G401 (cell line): Measurements from ENCODE around the gene SPATA9. TPM values are rescaled to one million over a fixed set of nuclear protein-coding genes. Genes with fewer than 3 reads are reported as not detected.
A peak's percentile ranks its signal among the peaks of the same experiment; 100 is the strongest.
"Not testable (repeated sequence)": the region's sequence is repeated elsewhere in the genome, so short reads cannot be mapped to it uniquely, and the experiment has no call there.

Experiments
- DNase-seq: peaks from one replicate; pipeline ENCODE4 v3.0.0-alpha.2; 2015; ENCODE audit warnings: low spot score
- in situ Hi-C: cut with HindIII; loops from 2 replicates; pipeline ENCODE4 v1.10.0; 2016; ENCODE audit warnings: low sequenced_read_pairs, mixed read lengths
- total RNA-seq: library from RNA; depleted of rRNA; stranded (reverse); fragments of >200 nt; shearing (Covaris generic); gene quantifications from 2 replicates; pipeline ENCODE4 v1.2.3, GENCODE V29; 2014

Gene SPATA9
- total RNA-seq, 1 experiment from 2014 or later: not detected

DNA sequence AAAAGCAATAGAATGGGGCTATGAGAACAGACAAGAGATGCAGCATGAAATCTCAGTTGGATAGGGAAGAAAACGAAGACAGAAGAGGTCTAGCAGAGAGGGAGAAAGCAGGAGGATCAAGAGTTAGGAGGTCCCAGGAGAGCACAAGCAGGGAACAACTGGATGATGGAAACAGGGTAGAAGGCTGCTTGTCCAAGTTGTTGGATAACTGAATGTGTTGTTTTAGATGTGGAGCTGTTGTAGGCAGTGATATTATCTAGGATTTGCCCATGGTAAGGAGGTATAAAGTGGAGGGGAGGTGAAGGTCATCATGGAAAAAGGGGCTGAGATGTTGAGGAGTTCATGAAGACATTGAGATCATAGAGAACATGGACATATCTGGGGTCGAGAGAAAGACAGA is 35.9 kb upstream of the SPATA9 start:
- in situ Hi-C loops: no loop called here

DNA sequence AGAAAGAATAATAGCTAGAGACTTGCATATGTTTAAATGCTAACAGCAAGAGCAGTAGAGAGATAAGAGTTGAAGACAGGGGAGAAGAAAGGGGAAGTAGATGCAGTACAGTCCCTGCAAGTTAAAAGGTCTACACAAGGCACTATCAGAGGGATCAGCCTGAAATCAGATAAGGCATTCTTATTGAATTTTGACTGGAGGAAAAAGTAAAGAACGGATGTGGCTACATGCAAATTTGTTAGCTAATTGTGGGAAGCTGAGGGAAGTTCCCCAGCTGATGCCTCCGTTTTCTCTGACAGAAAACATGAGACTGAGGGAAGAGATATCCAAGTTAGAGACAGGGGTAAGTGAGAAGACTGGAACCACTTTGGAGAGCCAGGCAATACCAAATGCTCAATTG is 35.4 kb upstream of the SPATA9 start:
- in situ Hi-C loops: no loop called here
- no peak for DNase-seq

More for the DNA sequence above, 35.9 kb upstream of the SPATA9 start:
- DNase-seq: no peak

DNA sequence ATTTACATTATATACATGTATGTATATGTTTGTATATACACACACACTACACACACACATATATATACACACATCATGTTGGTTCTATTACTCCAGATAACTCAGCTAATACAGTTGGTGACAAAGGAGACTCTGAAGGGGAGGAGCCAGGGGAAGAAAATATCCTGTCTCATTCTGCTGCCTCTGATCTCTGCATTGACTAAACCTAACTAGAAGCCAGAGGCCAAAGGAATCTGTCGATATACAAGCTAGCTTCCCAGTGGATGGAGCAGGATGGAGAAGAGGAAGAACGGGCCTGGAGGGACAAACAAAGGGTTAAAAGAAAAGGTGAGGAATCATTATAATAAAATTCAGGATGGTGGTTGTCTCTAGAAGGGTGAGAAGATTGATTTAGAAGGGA is 34.6 kb upstream of the SPATA9 start:
- in situ Hi-C loops: no loop called here
- DNase-seq: no peak

DNA sequence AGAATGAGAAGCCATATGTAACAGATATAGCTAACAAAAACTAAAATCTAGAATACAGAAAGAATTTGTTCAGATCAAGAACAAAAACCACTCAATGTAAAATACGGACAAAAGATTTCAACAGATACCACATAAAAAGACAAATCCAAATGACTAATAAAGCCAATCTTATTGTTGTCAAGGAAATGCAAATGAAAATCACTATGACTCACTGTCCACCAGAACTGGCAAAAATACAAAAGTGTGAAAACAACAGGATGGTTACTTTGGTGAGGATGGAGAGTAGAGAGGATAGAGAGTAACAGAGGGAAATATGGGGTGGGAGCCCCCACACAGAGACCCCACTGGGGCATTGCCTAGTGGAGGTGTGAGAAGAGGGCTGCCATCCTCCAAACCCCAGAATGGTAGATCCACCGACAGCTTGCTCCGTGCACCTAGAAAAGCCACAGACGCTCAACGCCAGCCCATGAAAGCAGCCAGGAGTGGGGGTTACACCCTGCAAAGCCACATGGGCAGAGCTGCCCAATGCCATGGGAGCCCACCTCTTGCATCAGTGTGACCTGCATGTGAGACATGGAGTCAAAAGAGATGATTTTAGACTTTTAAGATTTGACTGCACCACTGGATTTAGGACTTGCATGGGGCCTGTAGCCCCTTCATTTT is 33.1 kb upstream of the SPATA9 start:
- DNase-seq: no peak
- in situ Hi-C loops: no loop called here

DNA sequence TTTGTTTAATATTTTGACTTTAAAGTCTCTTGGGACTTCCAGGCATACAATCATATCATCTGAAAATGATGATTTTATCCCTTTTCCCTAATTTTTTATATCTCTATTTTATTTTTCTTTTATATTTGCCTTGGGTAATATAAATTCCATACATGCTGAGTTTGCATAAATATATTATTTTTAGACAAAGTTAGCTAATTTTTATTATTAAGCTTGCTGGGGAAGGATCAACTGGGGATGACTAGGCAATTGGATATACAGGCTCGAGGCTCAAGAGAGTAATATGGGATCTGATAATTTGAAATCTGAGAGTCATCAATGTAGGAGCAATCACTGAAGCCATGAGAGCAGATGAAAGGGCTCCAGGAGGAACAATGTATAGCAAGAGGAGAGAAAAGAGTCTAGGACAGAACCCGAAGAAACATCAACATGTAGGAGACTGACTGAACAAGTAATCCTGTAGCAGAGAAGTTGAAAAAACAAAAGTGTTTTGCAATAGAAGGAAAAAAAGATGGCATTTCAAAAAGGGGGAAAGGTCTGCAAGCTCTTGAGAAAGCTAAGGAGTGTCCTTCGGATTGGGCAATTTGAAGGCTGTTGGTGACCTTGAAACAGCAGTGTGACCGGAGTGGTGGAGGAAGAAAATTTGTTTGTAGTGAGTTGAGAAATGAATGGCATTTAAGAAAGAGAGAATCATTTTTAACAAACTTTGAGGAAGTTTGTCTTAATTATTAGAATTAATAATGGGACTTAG is 31.3 kb upstream of the SPATA9 start:
- in situ Hi-C loops: no loop called here
- DNase-seq: no peak

DNA sequence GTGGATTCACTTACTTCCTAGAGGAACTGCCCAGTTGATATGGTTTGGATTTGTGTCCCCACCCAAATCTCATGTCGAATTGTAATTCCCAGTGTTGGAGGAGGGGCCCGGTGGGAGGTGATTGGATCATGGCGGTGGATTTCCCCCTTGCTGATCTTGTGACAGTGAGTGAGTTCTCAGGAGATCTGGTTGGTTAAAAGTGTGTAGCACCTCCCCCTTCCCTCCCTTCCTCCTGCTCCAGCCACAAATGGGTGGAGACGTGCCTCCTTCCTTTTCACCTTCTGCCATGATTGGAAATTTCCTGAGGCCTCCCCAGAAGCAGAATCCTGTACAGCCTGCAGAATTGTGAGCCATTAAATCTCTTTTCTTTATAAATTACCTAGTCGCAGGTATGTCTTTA is 30.5 kb upstream of the SPATA9 start:
- DNase-seq, in situ Hi-C loops: not testable (repeated sequence)

DNA sequence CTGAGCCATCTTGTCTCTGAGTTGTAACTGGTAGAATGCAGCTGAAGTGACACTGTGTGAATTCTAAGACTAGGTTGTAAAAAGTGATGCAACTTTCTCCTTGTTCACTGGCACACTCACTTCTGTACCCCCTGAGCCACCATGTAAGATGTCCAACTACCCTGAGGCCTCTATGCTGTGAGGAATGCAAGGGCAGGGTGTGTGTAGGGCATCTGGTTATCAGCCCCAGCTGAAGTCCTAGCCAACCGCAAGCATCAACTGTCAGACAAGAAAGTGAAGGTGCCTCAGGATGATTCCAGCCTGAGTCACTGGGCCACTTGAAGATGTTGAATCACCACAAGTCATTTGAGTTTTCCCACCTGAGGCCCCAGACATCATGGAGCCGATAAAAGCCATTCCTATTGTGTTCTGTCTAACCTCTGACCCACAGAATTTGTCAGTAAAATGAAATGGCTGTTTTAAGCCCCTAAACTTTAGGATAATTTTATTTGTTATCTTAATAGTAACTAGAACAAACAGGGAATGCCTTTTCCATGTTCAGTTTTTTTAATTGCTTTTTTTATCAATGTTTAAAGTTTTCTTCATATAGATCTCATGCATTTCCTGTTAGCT is 29.7 kb upstream of the SPATA9 start:
- no peak for DNase-seq
- in situ Hi-C loops: no loop called here

DNA sequence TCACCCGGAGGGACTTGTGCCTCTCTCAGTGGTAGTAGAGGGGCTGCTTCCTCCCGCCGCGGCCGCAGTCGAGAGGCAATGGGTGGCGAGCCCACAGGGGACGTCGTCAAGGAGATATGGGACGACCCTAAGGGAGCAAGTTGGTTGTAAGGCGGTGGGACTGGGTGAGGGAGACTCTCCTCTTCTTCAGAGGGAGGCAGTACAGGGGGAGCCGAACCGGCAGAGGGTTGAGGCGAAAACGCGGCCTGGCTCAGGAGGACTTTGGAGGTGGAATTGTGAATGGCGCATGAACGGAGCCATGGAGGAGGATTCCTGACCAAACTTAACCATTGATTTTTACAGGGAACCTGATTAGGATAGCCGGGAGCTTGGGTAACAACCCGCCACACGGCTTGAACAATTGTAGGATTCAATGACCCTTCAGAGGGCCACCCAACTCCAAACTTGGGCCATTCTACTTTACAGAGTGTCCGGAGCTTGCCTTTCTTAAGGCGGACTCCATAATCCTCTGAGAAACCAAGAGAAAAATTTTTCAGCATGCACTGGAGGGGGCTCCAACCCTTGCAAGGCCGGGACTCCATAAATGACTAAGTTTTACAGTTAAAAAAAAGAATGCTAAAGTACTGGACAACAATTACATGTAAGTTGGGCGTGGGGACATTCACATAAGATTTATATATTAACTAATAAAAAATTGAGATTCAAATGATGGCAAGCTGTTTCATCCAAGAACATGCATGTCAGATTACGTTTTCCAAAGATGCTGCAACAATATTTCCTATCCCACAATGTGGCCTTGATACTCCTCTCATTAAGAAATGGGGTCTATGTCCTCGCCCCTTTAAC is 28.9 kb upstream of the SPATA9 start:
- no peak for DNase-seq

DNA sequence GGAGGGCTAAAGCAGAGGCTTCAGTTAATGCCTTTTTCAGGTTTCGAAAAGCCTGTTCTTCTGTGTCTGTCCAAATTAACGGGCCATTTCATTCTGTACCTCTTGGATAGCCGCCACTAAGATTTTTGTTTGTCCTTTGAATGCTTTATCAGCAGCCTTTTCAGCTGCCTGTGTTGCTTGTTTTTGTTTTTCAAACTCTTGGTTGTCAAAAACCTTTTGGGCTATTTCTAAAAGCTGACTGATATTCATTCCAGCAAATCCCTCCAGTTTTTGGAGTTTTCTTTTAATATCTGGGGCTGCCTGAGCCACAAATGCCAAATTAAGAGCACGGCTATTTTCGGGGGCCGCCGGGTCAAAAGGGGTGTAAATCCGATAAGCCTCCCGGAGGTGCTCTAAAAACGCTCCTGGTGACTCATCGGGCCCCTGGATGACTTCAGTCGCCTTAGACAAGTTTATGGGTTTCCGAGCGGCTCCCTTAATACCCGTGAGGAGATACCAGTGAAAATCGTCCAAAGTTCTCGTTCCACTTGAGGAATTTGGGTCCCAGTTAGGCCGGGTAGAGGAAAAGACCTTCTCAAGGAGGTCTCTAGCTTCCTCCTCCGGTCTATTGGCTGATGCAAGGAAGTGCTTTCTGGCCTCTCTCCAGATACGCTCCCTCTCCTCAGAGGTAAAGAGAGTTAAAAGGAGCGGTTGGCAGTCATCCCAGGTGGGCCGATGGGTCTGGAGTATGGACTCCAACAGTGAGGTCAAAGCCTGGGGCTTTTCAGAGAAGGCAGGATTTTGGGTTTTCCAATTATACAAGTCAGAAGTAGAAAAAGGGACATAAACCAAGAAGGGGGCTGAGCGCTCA is 28.1 kb upstream of the SPATA9 start:
- in situ Hi-C loops, DNase-seq: not testable (repeated sequence)

More for the DNA sequence above, 28.9 kb upstream of the SPATA9 start:
- in situ Hi-C loops: no loop called here

DNA sequence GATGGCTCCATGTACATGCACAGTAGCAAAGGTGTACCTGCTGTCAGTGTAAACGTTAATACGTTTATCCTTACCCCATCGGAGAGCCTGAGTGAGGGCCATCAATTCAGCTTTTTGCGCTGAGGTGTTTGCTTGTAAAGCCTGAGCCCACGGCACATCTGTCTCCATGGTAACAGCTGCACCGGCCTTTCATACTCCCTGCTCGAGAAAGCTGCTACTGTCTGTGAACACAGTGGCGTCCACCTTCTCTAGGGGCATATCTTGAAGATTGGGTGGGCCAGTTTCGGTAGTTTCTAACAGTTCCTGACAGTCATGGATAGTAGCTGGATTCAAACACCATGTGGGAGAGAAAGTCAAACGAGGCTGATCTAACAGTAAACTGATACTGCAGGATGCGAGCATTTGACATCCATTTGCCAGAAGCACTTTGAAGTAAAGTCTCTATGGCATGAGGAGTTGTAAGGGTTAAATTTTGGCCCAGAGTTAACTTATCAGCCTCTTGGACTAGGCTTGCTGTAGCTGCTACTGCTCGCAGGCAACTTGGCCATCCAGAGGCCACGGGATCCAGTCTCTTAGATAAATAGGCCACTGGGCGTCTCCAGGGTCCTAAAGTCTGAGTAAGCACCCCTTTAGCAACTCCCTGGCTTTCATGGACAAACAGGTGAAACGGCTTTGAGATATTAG is 27.3 kb upstream of the SPATA9 start:
- DNase-seq: peak; percentile 16
- in situ Hi-C loops: no loop called here

DNA sequence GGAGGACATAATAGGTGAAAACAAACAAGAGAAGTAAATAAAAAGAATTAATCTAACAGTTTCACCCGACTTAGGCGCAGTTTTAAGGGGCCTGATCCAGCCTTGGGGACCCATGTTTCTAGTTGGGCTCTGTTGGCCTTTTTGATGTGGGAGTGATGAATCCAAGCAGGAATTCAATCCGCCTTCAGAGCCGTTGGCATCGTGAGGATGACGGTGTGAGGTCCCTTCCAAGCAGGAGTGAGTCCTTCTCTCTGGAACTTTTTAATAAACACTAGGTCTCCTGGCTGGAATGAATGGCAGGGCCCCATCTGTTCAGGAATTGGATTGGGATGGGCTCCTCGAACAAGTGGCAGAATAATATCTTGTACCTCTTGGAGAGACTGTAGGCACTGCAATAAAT is 26.1 kb upstream of the SPATA9 start:
- DNase-seq: no peak
- in situ Hi-C loops: no loop called here

DNA sequence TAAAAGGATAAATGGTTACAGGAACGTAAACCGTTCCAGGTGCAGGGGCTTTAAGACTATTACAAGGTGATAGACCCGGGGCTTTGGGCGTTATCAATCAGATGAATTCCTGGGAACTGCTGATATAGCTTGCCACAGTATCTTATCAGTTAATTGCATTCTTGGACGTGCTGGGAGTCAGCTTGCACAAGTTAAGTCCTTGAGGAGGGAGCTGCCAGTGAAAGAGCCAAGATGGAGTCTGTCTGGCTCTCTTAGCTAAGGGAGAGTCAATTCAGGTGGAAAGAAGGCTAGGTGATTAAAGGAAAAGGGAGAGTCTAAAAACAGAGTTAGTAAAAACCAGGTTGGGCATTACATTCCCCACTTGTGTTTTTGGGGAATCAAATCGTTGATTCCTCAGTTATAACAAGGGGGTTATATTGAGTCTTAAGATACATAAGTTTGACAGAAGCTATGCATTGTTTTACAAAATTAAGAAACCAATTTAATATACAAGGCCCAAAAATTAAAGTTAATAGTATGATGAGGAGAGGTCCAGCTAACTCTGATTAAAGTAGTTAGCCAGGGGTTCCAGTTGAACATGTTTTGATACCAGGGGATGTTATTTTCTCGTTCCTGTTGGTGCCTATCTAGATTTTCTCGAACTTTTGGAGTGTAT is 24.9 kb upstream of the SPATA9 start:
- in situ Hi-C loops, DNase-seq: not testable (repeated sequence)

DNA sequence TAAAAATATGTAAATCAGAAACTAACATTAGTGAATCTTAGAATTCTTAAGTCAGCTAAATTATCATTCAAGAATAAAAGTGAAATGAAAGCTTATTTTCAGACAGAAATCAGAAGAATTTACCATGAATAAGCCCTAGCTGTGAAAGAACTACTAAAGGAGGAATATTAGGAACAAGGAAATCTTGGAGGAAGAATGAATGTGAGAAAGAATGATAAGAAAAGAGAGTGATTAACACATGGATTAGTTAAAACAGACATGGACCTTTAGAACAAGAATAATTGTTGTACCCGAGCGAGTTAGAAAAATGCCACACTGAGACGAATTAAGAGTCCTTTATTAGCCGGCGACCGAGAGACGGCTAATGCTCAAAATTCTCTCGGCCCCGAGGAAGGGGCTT is 24.3 kb upstream of the SPATA9 start:
- DNase-seq: no peak
- in situ Hi-C loops: no loop called here

DNA sequence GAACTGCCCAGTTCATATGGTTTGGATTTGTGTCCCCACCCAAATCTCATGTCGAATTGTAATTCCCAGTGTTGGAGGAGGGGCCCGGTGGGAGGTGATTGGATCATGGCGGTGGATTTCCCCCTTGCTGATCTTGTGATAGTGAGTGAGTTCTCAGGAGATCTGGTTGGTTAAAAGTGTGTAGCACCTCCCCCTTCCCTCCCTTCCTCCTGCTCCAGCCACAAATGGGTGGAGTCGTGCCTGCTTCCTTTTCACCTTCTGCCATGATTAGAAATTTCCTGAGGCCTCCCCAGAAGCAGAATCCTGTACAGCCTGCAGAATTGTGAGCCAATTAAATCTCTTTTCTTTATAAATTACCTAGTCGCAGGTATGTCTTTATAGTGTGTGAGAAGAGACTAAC is 23.4 kb upstream of the SPATA9 start:
- in situ Hi-C loops, DNase-seq: not testable (repeated sequence)

DNA sequence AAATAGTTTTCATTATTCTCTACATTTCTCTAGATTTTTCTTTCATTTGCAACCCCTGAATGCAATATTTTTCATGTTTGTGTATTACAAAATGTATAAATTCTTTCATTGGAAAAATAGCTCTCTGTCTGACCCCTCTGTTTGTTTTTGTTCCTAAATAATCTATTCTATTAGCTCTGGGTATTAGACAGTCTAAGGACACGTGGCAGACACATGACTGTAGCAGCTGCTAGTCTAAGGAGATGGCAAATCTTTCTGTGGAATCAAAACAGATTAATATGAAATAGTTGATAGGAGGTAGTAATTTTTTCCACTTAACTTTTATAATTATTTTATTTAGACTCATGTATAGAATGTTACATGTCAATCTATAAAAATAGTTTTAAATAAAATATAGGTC is 21.4 kb upstream of the SPATA9 start:
- DNase-seq: no peak
- in situ Hi-C loops: no loop called here

DNA sequence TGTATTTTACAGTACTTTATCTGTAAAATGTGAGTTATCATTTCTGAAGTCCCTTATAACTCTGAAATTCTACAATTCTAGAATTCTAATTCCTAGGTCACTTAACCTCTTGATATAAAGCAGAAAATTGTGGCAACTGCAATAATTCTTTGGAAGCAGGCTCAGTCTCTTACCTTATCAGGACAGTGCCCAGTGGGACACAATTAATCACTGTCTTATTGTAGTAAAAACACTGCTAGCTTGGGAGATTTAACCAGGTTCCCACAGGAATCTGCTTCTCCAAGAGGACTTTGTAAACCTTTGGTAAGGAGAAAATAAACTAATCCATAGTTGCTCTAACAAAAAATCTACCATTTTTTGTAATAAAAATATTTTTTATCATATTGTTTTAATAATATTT is 18.3 kb upstream of the SPATA9 start:
- in situ Hi-C loops: no loop called here

DNA sequence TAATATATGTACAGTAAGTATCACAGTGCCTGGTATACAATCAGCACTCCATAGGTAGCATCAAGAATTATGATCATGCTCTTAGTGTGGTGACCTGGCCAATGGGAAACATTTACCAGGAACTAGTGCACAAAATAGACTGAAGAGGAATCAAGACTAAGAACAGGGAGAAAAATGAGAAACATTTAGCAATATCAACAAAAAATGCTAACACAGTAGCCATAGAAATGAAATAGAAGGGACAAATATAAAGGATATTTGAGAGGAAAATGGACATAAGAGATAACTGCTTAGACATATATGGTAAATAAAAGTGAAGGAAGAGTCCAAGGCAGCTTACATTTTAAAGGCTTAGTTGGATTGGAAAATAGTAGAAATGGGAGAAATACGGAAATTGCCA is 16.5 kb upstream of the SPATA9 start:
- no peak for DNase-seq
- in situ Hi-C loops: no loop called here

More for the DNA sequence above, 18.3 kb upstream of the SPATA9 start:
- DNase-seq: no peak
